ENCODE results near the gene HEATR5B. TPM values are rescaled to one million over a fixed set of nuclear protein-coding genes. Genes with fewer than 3 reads are reported as not detected.

HEATR5B gene
- total and polyA plus RNA-seq, 9 of the 15 experiments (the other 6 are each of a cell fraction or from before 2014, with no cell fraction given) = 4.2 to 21.7 (median 12.2) TPM

DNA sequence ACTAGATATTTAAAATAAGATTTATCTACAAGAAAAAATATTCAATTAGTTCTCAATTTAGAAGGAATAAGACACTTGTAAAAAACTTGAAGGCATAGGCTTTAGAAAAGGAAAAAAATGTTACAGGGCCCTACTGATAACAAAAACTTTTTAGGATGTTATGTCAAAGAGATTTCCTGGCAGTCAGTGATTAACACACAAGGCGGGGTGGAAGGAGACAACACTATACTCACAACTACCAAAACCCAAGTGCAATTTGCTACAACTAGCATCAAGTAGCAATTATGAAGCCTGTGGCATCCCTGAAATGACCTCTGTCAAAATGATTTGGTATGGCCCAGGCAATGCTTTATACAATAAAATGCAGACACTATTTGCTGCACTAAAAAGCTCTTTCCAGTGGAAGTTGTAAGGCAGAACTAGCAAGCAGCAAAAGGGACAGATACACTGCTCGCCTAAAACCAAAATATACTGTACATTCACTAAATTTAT is 133.1 kb downstream of the HEATR5B start:
- peaks cover 0 to 9% of the 10 kb centered on the region in 2 experiments; a peak in 2 of 5 replicates for H3K4me1 ChIP-seq (replicated peaks in 1 of 2; ENCODE audit: control insufficient read depth in 2 of 2, insufficient read depth in 2 of 2, low read length in 2 of 2)
- WGBS (ENCODE audit: insufficient coverage, low coverage, missing lambda C conversion rate) = 71% methylated on average over 2 of the region's 2 CpGs
- TF ChIP-seq, protein P1, sequence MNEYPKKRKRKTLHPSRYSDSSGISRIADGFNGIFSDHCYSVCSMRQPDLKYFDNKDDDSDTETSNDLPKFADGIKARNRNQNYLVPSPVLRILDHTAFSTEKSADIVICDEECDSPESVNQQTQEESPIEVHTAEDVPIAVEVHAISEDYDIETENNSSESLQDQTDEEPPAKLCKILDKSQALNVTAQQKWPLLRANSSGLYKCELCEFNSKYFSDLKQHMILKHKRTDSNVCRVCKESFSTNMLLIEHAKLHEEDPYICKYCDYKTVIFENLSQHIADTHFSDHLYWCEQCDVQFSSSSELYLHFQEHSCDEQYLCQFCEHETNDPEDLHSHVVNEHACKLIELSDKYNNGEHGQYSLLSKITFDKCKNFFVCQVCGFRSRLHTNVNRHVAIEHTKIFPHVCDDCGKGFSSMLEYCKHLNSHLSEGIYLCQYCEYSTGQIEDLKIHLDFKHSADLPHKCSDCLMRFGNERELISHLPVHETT (CRISPR knock-in tag; conservative IDR thresholded peaks at IDR 0.05 in 1 of 2, IDR thresholded peaks at IDR 0.05 in 1 of 2) = no peak
- TF ChIP-seq, protein P2, sequence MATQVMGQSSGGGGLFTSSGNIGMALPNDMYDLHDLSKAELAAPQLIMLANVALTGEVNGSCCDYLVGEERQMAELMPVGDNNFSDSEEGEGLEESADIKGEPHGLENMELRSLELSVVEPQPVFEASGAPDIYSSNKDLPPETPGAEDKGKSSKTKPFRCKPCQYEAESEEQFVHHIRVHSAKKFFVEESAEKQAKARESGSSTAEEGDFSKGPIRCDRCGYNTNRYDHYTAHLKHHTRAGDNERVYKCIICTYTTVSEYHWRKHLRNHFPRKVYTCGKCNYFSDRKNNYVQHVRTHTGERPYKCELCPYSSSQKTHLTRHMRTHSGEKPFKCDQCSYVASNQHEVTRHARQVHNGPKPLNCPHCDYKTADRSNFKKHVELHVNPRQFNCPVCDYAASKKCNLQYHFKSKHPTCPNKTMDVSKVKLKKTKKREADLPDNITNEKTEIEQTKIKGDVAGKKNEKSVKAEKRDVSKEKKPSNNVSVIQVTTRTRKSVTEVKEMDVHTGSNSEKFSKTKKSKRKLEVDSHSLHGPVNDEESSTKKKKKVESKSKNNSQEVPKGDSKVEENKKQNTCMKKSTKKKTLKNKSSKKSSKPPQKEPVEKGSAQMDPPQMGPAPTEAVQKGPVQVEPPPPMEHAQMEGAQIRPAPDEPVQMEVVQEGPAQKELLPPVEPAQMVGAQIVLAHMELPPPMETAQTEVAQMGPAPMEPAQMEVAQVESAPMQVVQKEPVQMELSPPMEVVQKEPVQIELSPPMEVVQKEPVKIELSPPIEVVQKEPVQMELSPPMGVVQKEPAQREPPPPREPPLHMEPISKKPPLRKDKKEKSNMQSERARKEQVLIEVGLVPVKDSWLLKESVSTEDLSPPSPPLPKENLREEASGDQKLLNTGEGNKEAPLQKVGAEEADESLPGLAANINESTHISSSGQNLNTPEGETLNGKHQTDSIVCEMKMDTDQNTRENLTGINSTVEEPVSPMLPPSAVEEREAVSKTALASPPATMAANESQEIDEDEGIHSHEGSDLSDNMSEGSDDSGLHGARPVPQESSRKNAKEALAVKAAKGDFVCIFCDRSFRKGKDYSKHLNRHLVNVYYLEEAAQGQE (IDR thresholded peaks at IDR 0.05; ENCODE audit: borderline replicate concordance) = no peak
- TF ChIP-seq, protein P2 (CRISPR knock-in tag; IDR thresholded peaks at IDR 0.05; ENCODE audit: low read depth) = no peak
- TF ChIP-seq TCF3 (CRISPR knock-in tag; IDR thresholded peaks at IDR 0.05) = peak; percentile 35; the same call in 1 of the 2 replicates
- peak; percentile 57 for TF ChIP-seq PRDM10 (IDR thresholded peaks at IDR 0.05; ENCODE audit: partially characterized antibody)
- TF ChIP-seq CBFA2T3 (IDR thresholded peaks at IDR 0.05) = 0 out of 2 replicates have a peak, but pooled peaks have one; percentile 6
- peak; percentile 14 for TF ChIP-seq MEIS2 (IDR thresholded peaks at IDR 0.05; ENCODE audit: partially characterized antibody)
- ChIA-PET CTCF (ENCODE audit: low intra/inter-chr PET ratio) (no interaction called here), POLR2A (interaction anchor here (0.8 to 1.9 kb wide), 2 partner anchors 10 to 16 kb away, joined by 3 to 4 read pairs; partner anchors contain the start of gene STRN)
- no peaks in the 10 kb centered on the region for H3K9me3 ChIP-seq (replicated peaks; ENCODE audit: control insufficient read depth, insufficient read depth, low read depth, low read length)
- no peak overlapping the region for H3K4me3 ChIP-seq
- H3K36me3 ChIP-seq (ENCODE audit: control insufficient read depth, insufficient read depth, low read length) = peaks cover 3% of the 10 kb centered on the region; the same call in 1 of the 3 replicates
- in situ Hi-C loops (cut with MboI) = no loop called here
- no peak overlapping the region for H3K9ac ChIP-seq (ENCODE audit: insufficient read depth in 1 of 2, low read depth in 2 of 2, low read length in 2 of 2)
- FAIRE-seq (peak; percentile 51), ATAC-seq (peak; percentile 41), DNase-seq (ENCODE audit: extremely low read depth in 1 of 4, low spot score in 3 of 4) (peak in 1 of 4 experiments; percentile 20)
- H4K20me1 ChIP-seq (replicated peaks; ENCODE audit: control insufficient read depth, insufficient read depth, low read length) = no peaks in the 10 kb centered on the region
- no peak overlapping the region for H2AFZ ChIP-seq (ENCODE audit: low read depth, low read length)
- no peak overlapping the region for H3K4me2 ChIP-seq (ENCODE audit: insufficient read depth, low read length)
- no peaks in the 10 kb centered on the region for H3K9me1 ChIP-seq (ENCODE audit: control insufficient read depth, insufficient read depth, low read length)
- no TSS peak for BruUV-seq (replicated peaks)
- no peak overlapping the region for H3K27ac ChIP-seq (ENCODE audit: extremely low read depth, low read depth, low read length)
- H3K27me3 ChIP-seq (ENCODE audit: control insufficient read depth in 2 of 2, insufficient read depth in 2 of 2, low read length in 2 of 2) = no peaks in the 10 kb centered on the region
- peaks cover 53% of the 10 kb centered on the region for H3K79me2 ChIP-seq (ENCODE audit: control insufficient read depth, insufficient read depth, low read length)
- intact Hi-C loops (cut with micrococcal nuclease) = no loop called here
